HFF-Myc (cell line): ENCODE measurements around the gene GJA9.

Experiments
- DNase-seq: peaks from one replicate; pipeline ENCODE4 v3.0.0-alpha.2; 2011; ENCODE audit warnings: low read depth; ENCODE audit errors: extremely low read depth
- H3K4me3 ChIP-seq: replicated peaks from 2 replicates; pipeline ENCODE4 v1.5.1; 2011; ENCODE audit warnings: low read depth, mild to moderate bottlenecking, control low read depth, low read length
- CTCF ChIP-seq: IDR thresholded peaks from 2 replicates; pipeline ENCODE4 v1.5.1; 2012; ENCODE audit warnings: mild to moderate bottlenecking, low read depth, low read length, control low read depth; ENCODE audit errors: missing control alignments

Gene GJA9

GRCh38 chr1:38833146-38833545 is 48.2 kb downstream of the GJA9 start:
- no peak overlapping the region for H3K4me3 ChIP-seq
- no peak for DNase-seq
- TF ChIP-seq CTCF = no peak

GRCh38 chr1:38832370-38832734 is 49.0 kb downstream of the GJA9 start:
- no peak for DNase-seq
- H3K4me3 ChIP-seq = no peak overlapping the region
- TF ChIP-seq CTCF = no peak

GRCh38 chr1:38831731-38832369 is 49.5 kb downstream of the GJA9 start:
- TF ChIP-seq CTCF = no peak
- no peak overlapping the region for H3K4me3 ChIP-seq
- DNase-seq = no peak

GRCh38 chr1:38829368-38829767 is 52.0 kb downstream of the GJA9 start:
- DNase-seq = no peak
- no peak overlapping the region for H3K4me3 ChIP-seq
- no peak for TF ChIP-seq CTCF

GRCh38 chr1:38827318-38827717 is 54.1 kb downstream of the GJA9 start:
- TF ChIP-seq CTCF = no peak

GRCh38 chr1:38826886-38827285 is 54.5 kb downstream of the GJA9 start:
- H3K4me3 ChIP-seq = no peak overlapping the region
- no peak for DNase-seq
- TF ChIP-seq CTCF = no peak

More at GRCh38 chr1:38827318-38827717, 54.1 kb downstream of the GJA9 start:
- DNase-seq = no peak
- H3K4me3 ChIP-seq = no peak overlapping the region

GRCh38 chr1:38826262-38826661 is 55.1 kb downstream of the GJA9 start:
- DNase-seq = no peak
- no peak overlapping the region for H3K4me3 ChIP-seq
- no peak for TF ChIP-seq CTCF
